GM19238 (cell line): Measurements from ENCODE around the gene ITGA8.

ENCODE experiments used
- DNase-seq: peaks from one replicate; pipeline ENCODE4 v3.0.0; 2011; ENCODE audit warnings: low spot score; ENCODE audit not compliant: insufficient read length

The ITGA8 gene

GRCh38 chr10:15472008-15472407 lies 247.7 kb downstream of the ITGA8 start:
- DNase-seq: no peak

- no peak for DNase-seq
Observed at GRCh38 chr10:15469111-15469510, 250.6 kb downstream of the ITGA8 start.

GRCh38 chr10:15464381-15464780 lies 255.3 kb downstream of the ITGA8 start:
- DNase-seq: no peak
